Fibroblast of skin of scalp (primary cell): ENCODE measurements around the gene NGDN.

ENCODE experiments used
- DNase-seq: peaks from one replicate; pipeline ENCODE4 v3.0.0-alpha.2; 2013

The NGDN gene

DNA sequence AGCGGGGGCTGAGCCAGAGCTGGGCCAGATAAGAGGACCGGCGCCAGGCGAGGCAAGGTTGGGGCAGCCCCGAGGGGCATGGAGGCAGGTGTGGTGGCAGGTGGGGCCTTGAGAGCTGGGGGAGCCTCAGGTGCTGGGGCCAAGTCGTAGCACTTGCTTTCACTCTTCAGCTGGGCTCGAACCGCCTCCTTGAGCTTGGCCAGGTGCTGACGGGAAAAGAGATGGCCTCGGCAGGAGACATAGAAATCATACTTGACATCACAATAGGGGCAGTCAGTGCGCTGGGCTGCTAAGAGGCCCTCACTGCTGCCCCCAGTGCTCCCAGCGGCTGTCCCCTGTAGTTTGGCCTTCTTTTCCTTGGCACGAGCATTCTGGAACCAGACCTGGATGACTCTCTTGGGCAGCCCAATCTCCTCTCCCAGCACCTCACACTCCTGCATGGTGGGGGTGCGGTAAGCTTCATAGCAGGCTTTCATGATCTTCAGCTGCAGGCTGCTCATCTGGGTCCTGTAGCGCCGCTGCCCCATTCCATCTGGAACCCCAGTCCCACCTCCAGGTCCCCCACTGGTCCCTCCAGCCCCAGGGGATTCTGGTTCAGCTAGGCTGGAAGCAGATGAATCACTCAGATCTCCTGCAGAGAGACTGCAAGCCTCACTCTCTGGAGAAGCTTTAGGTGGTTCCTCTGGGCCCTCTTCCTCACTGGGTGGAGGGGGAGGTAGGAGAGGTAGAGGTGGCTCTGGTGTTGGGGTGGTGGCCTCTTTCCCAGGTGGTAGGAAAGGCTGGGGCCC, 53.9 kb downstream of the NGDN start:
- DNase-seq = no peak

DNA sequence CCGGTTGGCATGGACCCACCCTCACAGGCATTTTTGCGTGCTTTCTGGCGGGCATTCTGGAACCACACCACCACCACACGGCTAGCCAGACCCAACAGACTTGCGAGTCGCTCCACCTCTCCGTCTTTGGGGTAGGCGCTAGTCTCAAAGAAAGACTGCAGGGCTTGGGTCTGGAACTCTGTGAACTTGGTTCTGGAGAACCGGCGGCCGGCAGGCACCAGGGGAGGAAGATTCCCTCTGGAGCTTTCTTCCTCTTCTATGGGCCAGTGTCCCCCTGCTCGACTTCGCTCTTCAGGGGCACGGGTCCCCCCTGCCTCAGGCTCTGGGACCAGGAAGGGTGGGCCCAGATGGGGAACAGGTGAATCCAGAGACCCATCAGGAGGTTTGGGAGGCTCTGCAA, 55.5 kb downstream of the NGDN start:
- no peak for DNase-seq

DNA sequence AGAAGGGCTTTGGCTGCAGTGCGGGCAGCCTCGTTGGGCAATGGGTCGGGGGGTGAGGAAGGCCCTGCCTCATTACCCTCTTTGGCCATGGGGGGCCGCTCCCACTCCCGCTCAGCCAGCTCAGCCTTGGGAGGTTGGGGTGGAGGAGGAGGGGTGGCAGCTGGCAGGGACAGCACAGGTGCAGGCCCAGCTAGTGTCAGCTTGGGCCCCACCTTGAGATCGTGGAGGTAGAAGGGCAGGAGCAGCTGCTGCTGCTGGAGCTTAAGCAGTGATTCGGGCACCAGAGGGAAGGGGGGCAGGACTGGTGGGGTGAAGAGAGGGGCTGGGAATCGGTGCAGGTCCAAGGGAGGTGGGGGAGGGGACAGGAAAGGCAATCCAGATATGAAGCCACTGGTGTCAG, 56.1 kb downstream of the NGDN start:
- DNase-seq = no peak
